Sigmoid colon (tissue), 7 donors: ENCODE results near the gene GOSR1. TPM values are rescaled to one million over a fixed set of nuclear protein-coding genes. Genes with fewer than 3 reads are reported as not detected.
"Not testable (repeated sequence)": the region's sequence is repeated elsewhere in the genome, so short reads cannot be mapped to it uniquely, and the experiment has no call there.

ENCODE experiments used
- DNase-seq: peaks from one replicate; pipeline ENCODE4 v3.0.0-alpha.2; 2019
- H3K27ac ChIP-seq, 4 donors: fragments of 200-600 bp; sonication (generic); one replicate each; pipeline ENCODE4 v1.5.1; 2016 to 2019; ENCODE audit warnings: mild to moderate bottlenecking in 1 of 4
- H3K27me3 ChIP-seq, 3 donors: fragments of 200-600 bp; sonication (generic); one replicate each; pipeline ENCODE4 v1.5.1; 2019; ENCODE audit warnings: mild to moderate bottlenecking in 1 of 3
- H3K36me3 ChIP-seq, 4 donors: fragments of 200-600 bp; sonication (generic); one replicate each; pipeline ENCODE4 v1.5.1; 2016 to 2019
- H3K4me1 ChIP-seq, 4 donors: fragments of 200-600 bp; sonication (generic); one replicate each; pipeline ENCODE4 v1.5.1; 2017 to 2019
- H3K4me3 ChIP-seq, 4 donors: fragments of 200-600 bp; sonication (generic); one replicate each; pipeline ENCODE4 v1.5.1; 2017 to 2019; ENCODE audit warnings: mild to moderate bottlenecking in 2 of 4, moderate library complexity in 1 of 4
- H3K9me3 ChIP-seq, 4 donors: fragments of 200-600 bp in 3 of 4; sonication (generic) in 3 of 4; one replicate each; pipeline versions ENCODE4 v1.5.1 to v1.6.1; 2013 to 2019
- CTCF ChIP-seq, 4 experiments: fragments of 450-650 bp in 3 of 4; fragments of 200-600 bp in 1 of 4; IDR thresholded peaks; one replicate each; pipeline ENCODE4 v1.5.1; 2016 to 2019; ENCODE audit warnings: antibody characterized with exemption in 4 of 4, mild to moderate bottlenecking in 3 of 4, moderate library complexity in 2 of 4
- EP300 ChIP-seq, 4 donors: sonication (generic); formaldehyde crosslinking; IDR thresholded peaks; one replicate each; pipeline ENCODE4 v1.6.1; 2017; ENCODE audit warnings: antibody characterized with exemption in 4 of 4
- POLR2A ChIP-seq, 2 donors: fragments of 450-650 bp; IDR thresholded peaks; one replicate each; pipeline ENCODE4 v1.6.1; 2016; ENCODE audit warnings: antibody characterized with exemption in 2 of 2, mild to moderate bottlenecking in 2 of 2, moderate library complexity in 2 of 2
- POLR2AphosphoS5 ChIP-seq, 4 donors: sonication (generic); formaldehyde crosslinking; IDR thresholded peaks; one replicate each; pipeline ENCODE4 v1.6.1; 2017; ENCODE audit warnings: antibody characterized with exemption in 4 of 4
- WGBS, 2 donors: extraction: QIAGEN DNeasy Blood & Tissue Kit; methylation state at CpG; one replicate each; pipeline ENCODE4 v1.1.7; 2013; 5-methylcytosine and 5-hydroxymethylcytosine counted together
- intact Hi-C: fragments of 100-400 bp; cut with DNase I; formaldehyde crosslinking; loops from one replicate; pipeline ENCODE4 v1.15.1; 2023
- polyA plus RNA-seq, 3 donors: library from polyadenylated mRNA; stranded (reverse); fragments of 200-250 nt; gene quantifications; one replicate each; pipeline ENCODE4 v1.2.3, GENCODE V29; 2013
- total RNA-seq, 4 donors: library from RNA; depleted of rRNA; stranded (reverse); fragments of >200 nt; gene quantifications; one replicate each; pipeline ENCODE4 v1.1.0, GENCODE V29; 2016
- donor health status: healthy with polysubstance abuse.
- donor health status: Bipolar disorder and iron deficiency.
- donor health status: healthy.

Gene GOSR1
- total and polyA plus RNA-seq, 7 donors = 11.4 to 51.3 (median 28.2) TPM

- H3K27me3 ChIP-seq = peaks cover 0 to 10% (median 0%) of the 10 kb centered on the region in 3 donors
- H3K4me3 ChIP-seq = no peak overlapping the region
- intact Hi-C loops = no loop called here
- no peak for TF ChIP-seq EP300 (IDR thresholded peaks at IDR 0.05)
- DNase-seq = no peak
- no peaks in the 10 kb centered on the region for H3K9me3 ChIP-seq
- H3K27ac ChIP-seq = no peak overlapping the region
- H3K36me3 ChIP-seq = no peaks in the 10 kb centered on the region
- 84 to 89% methylated on average over 8 of the region's 8 CpGs for WGBS, 2 donors
- no peaks in the 10 kb centered on the region for H3K4me1 ChIP-seq
Measured at GRCh38 chr17:30568117-30568430, 90.9 kb downstream of the GOSR1 start.

- H3K4me3 ChIP-seq, H3K36me3 ChIP-seq, DNase-seq, H3K27ac ChIP-seq, H3K9me3 ChIP-seq, H3K4me1 ChIP-seq, intact Hi-C loops: not testable (repeated sequence)
- WGBS, 2 donors = 73 to 85% methylated on average over 12 of the region's 12 CpGs
- peaks cover 0 to 10% (median 0%) of the 10 kb centered on the region in 3 donors for H3K27me3 ChIP-seq
Measured at GRCh38 chr17:30569531-30570175, 92.4 kb downstream of the GOSR1 start.

- intact Hi-C loops = no loop called here
- Histone ChIP-seq H3K27me3 (peaks cover 0 to 10% (median 0%) of the 10 kb centered on the region in 3 donors), H3K27ac (no peak overlapping the region), H3K36me3 (no peaks in the 10 kb centered on the region), H3K4me1 (no peaks in the 10 kb centered on the region), H3K4me3 (no peak overlapping the region), H3K9me3 (no peaks in the 10 kb centered on the region)
- no peak for DNase-seq
- TF ChIP-seq EP300 (IDR thresholded peaks at IDR 0.05) (no peak), POLR2AphosphoS5 (IDR thresholded peaks at IDR 0.05) (no peak), CTCF (IDR thresholded peaks at IDR 0.05) (no peak), POLR2A (IDR thresholded peaks at IDR 0.05) (no peak)
- 13% methylated on average over 2 of the region's 2 CpGs for WGBS, 2 donors
Measured at GRCh38 chr17:30570191-30570590, 93.0 kb downstream of the GOSR1 start.

- Histone ChIP-seq H3K4me1 (no peaks in the 10 kb centered on the region), H3K27ac (no peak overlapping the region), H3K4me3 (no peak overlapping the region), H3K36me3 (no peaks in the 10 kb centered on the region), H3K9me3 (no peaks in the 10 kb centered on the region), H3K27me3 (peaks cover 0 to 10% (median 0%) of the 10 kb centered on the region in 3 donors)
- no peak for DNase-seq
- intact Hi-C loops = no loop called here
- TF ChIP-seq POLR2AphosphoS5 (IDR thresholded peaks at IDR 0.05) (no peak), CTCF (IDR thresholded peaks at IDR 0.05) (no peak), EP300 (IDR thresholded peaks at IDR 0.05) (no peak), POLR2A (IDR thresholded peaks at IDR 0.05) (no peak)
- 60 to 61% methylated on average over 9 of the region's 9 CpGs for WGBS, 2 donors
Measured at GRCh38 chr17:30570596-30571265, 93.5 kb downstream of the GOSR1 start.

- H3K9me3 ChIP-seq, intact Hi-C loops, DNase-seq, H3K4me3 ChIP-seq, H3K4me1 ChIP-seq, H3K27me3 ChIP-seq, H3K27ac ChIP-seq, H3K36me3 ChIP-seq: not testable (repeated sequence)
- 86 to 94% methylated on average over 14 of the region's 14 CpGs for WGBS, 2 donors
Measured at GRCh38 chr17:30571404-30571803, 94.2 kb downstream of the GOSR1 start.

GRCh38 chr17:30571921-30572320, 94.7 kb downstream of the GOSR1 start:
- no peak overlapping the region for H3K27ac ChIP-seq
- H3K9me3 ChIP-seq = no peaks in the 10 kb centered on the region
- H3K4me3 ChIP-seq = no peak overlapping the region
- intact Hi-C loops = no loop called here
- peaks cover 0 to 4% (median 0%) of the 10 kb centered on the region in 3 donors for H3K27me3 ChIP-seq
- DNase-seq = no peak
- TF ChIP-seq POLR2A (IDR thresholded peaks at IDR 0.05) (no peak), POLR2AphosphoS5 (IDR thresholded peaks at IDR 0.05) (no peak)
- H3K36me3 ChIP-seq = no peaks in the 10 kb centered on the region
- WGBS, 2 donors = 86 to 96% methylated on average over 7 of the region's 7 CpGs
- no peaks in the 10 kb centered on the region for H3K4me1 ChIP-seq

- H3K4me1 ChIP-seq, H3K36me3 ChIP-seq, intact Hi-C loops, H3K27me3 ChIP-seq, DNase-seq, H3K27ac ChIP-seq, H3K4me3 ChIP-seq, H3K9me3 ChIP-seq: not testable (repeated sequence)
- 73 to 80% methylated on average over 17 of the region's 17 CpGs for WGBS, 2 donors
Measured at GRCh38 chr17:30572651-30573554, 95.7 kb downstream of the GOSR1 start.
